GM21723 (cell line): ENCODE data around the gene PERCC1.
"Not testable (repeated sequence)": the region's sequence is repeated elsewhere in the genome, so short reads cannot be mapped to it uniquely, and the experiment has no call there.

Experiments used
- ATAC-seq: cut with Tn5 transposase; IDR thresholded peaks from one replicate; pipeline ENCODE4 v1.9.1; 2021; ENCODE audit warnings: mild to moderate bottlenecking, moderate library complexity; ENCODE audit not compliant: unreplicated experiment

The PERCC1 gene

GRCh38 chr16:1466054-1466453 is 35.2 kb downstream of the PERCC1 start:
- no peak for ATAC-seq

DNA sequence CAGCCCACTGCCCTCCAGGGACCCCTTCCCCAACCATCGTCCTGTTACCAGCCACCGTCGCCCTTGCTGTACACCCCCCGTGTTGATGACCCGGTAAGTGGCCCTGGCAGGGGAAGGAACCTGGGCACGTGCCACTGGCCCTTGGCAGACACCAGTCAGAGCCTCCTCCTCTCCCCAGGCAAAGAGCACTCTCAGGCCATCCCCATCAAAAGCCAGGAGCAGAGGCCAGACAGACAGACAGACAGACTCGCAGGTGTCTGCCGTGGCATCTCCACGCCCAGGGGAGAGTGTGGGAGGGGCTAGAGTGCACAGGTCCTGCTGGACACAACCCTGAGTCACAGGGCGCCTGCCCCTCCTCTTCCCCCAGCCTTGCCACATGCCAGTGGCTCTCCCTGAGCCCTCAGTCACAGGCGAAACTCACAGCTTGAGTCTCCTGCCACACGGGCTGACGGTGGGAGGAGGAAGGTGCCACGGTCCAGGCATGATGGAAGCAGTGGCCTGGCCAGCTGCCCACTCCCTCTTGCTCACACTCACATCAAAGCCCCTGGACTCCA is 36.2 kb downstream of the PERCC1 start:
- ATAC-seq, result no peak

- no peak for ATAC-seq
Observed at GRCh38 chr16:1468426-1468810, 37.5 kb downstream of the PERCC1 start.

DNA sequence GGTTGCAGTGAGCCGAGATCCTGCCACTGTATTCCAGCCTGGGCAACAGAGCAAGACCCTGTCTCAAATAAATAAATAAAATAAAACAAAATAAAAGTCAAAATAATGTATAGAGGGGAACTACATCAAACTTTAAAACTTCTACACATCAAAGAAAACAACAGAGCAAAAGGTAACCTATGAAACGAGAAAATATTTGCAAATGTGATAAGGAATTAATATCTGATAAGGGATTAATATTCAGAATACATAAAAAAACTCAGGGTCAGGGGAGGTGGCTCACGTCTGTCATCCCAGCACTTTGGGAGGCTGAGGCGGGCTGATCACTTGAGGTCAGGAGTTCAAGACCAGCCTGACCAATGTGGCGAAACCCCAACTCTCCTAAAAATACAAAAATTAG is 38.3 kb downstream of the PERCC1 start:
- ATAC-seq, result not testable (repeated sequence)

GRCh38 chr16:1469693-1470201 is 38.9 kb downstream of the PERCC1 start:
- ATAC-seq, result no peak

DNA sequence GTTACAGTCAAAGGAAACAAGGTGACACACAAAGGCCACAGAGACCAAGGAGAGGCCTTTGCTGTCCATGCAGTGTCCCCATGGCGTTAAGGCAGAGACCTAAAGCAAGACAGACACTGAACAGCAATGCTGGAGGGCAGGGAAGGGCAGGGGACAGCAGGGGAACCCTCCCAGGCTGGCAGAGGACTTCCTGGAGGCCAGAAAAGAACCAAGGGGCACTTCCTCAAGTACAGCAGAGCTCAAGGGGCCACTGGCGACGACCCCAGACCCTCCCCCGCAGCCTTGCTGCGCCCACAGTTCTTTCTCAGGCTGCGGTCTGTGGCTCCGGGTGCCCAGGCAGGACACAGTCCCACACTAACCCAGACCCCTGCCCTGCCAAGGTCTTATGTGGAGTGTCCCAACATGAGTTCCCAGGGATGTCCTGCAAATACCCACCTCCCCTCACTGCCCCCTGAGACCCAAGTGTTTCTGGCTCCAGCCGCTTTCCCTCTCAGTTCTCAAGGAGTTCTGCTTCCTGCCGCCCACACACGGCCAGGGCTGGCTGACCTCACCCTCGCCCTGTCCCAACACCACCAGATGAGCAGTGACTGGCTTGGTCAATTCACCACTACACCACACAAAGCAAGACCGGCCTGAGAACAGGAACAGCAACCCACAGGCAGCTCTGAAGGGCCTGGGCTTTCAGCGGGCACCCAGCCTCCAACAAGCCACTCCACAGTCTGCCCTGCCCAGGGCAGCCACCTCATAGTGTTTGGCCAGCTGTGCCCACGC is 39.8 kb downstream of the PERCC1 start:
- ATAC-seq, result no peak

- ATAC-seq, result no peak
Observed at GRCh38 chr16:1471569-1472194, 40.8 kb downstream of the PERCC1 start.

DNA sequence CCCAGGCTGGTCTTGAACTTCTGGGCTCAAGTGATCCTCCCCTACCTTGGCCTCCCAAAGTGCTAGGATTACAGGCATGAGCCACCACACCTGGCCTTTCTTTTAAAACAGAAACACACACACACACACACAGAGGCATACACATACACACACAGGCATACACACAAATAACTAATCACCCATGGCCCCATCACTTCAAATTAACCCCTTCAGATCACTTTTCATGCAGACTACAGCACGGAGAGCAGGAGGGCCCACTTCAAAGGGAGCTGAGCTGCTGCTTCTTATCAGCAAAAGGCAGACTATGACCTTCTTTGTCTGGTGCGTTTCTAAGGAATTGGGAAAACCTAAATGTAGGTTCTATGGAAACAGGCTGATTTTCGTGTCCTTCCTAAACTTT is 42.1 kb downstream of the PERCC1 start:
- ATAC-seq, result no peak

DNA sequence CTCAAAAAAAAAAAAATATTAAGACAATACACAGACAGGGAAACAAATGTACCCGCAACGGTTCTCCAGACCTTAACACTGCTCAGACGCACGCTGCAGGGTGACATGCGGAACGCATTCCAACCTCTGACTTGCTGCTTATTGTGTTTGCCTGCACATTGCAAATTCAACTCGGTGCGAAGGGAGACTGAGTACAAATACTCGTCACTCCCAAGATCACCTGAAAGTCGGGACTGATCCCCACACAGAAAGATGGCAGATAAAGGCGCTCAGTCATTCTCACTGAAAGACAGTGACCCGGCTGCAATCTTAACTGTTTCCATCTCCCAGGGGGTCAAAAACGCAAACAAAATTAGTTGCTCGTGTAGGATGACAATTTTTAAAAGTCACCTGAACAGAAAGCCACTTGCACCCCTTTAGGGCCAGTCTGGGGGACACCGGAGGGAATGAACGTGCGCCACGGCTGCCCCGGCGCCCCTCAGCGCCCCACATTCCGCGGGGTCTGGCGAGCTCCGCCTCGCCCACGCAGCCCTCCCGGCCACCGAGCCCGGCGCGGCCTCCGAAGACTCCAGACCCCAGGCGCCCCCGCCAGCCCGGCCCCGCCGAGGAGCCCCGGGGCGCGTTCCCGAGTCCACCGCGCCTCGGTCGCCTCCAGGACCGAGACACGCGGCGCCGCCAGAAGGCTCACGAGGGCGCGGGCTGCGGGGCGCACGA is 43.4 kb downstream of the PERCC1 start:
- peak; percentile 28 for ATAC-seq

GRCh38 chr16:1474796-1475551 is 44.1 kb downstream of the PERCC1 start, which contains the start of gene CLCN7:
CLCN7 (minus strand) TSS chr16:1475028; CDS start chr16:1474974, 54 bp downstream.
- peak; percentile 79 for ATAC-seq

DNA sequence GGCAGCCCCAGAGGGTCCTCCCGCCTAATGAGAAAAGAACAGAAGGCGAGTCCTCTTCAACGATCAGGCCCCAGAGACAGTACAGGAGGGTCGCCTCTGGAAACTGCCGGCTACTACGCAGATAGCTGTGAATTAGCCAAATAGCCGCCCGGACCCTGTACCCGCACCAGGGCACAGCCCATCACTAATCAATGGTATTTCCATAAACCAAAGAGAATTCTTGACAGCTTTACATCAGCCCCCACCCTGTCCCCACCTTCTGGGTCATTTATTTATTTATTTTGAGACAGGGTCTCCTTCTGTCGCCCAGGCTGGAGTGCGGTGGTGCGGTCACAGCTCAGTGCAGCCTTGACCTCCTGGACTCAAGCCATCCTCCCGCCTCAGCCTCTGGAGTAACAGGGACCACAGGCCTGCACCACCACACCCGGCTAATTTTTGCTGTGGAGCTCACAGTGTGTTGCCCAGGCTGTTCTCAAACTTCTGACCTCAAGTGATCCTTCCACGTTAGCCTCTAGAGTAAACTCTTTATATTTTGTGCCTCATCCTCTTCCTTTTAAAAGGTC is 44.8 kb downstream of the PERCC1 start:
- no peak for ATAC-seq

GRCh38 chr16:1477033-1477432 is 46.2 kb downstream of the PERCC1 start:
- ATAC-seq, result no peak

GRCh38 chr16:1478937-1479336 is 48.1 kb downstream of the PERCC1 start:
- ATAC-seq, result not testable (repeated sequence)

DNA sequence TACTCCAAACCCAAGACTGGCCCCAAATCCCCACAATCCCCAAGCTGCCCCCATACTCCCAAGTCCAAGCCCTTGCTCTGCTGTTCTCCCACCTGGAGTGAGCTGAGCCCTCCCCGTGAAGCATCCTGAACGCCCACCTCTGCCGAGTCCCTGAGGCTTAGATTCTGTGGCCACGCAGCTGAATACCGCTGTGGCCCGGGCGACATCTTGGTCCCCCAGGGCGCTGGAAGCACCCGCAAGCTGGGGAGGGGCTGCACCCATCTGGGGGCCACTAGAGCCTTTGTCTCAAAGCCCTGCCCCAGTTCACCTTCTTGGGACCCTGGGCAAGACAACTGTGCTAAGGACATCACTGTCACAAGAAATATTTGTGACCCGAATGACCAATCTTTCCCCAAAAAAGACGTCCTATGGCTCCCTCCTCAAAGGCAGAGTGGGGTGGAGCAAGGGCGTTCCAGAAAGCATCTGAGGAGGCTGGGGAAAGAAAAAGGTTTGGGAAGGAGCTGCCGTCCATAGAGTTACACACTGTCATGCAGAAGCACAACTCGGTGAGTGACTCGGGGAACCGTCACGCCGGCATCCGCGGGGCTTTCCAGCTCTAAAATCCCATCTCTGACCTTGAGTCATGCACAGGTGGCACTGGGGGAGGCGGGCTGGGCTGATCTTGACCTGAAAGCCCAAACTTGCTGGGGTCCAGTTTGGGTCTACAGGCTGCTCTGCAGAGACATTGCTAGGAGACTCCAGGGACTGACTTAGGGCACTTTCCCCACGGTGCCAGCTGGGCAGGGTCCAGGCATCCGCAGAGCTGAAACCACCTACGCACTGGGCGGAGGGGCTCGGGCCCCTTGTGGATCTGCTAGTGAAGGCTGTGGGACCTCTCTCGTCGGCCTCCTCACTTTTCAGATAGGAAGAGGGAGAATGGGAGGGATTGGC is 51.3 kb downstream of the PERCC1 start:
- no peak for ATAC-seq
